Mucosa of descending colon (tissue), 3 donors: ENCODE measurements around the gene PTGES3L. TPM values are rescaled to one million over a fixed set of nuclear protein-coding genes. Genes with fewer than 3 reads are reported as not detected.

ENCODE experiments used
- ATAC-seq: fragments of 200-7000 bp; cut with Tn5 transposase; one replicate; pipeline ENCODE4 v1.9.1; 2020; ENCODE audit warnings: mild to moderate bottlenecking, moderate library complexity
- DNase-seq, 3 donors: peaks; one replicate each; pipeline ENCODE4 v3.0.0-alpha.2; 2020
- H3K36me3 ChIP-seq: fragments of 200-600 bp; one replicate; pipeline ENCODE4 v1.8.0; 2021; ENCODE audit warnings: low read depth, mild to moderate bottlenecking
- H3K4me1 ChIP-seq: fragments of 200-600 bp; one replicate; pipeline ENCODE4 v1.8.0; 2021; ENCODE audit warnings: low read depth, mild to moderate bottlenecking
- H3K4me3 ChIP-seq: fragments of 200-600 bp; one replicate; pipeline ENCODE4 v1.8.0; 2021; ENCODE audit warnings: mild to moderate bottlenecking
- H3K9me3 ChIP-seq: fragments of 200-600 bp; one replicate; pipeline ENCODE4 v1.8.0; 2021; ENCODE audit warnings: mild to moderate bottlenecking
- CTCF ChIP-seq: fragments of 200-600 bp; IDR thresholded peaks from one replicate; pipeline ENCODE4 v1.8.0; 2022; ENCODE audit warnings: antibody characterized with exemption, mild to moderate bottlenecking
- intact Hi-C, 2 donors: fragments of 100-400 bp; cut with DNase I in 1 of 2; cut with micrococcal nuclease in 1 of 2; formaldehyde crosslinking; loops; one replicate each; pipeline versions ENCODE4 v1.11.0 to v1.11.1; 2022; cut with DNase I, micrococcal nuclease
- total RNA-seq, 3 donors: library from RNA; stranded (reverse); fragmentation: NEBNext Ultra II Directional in 2 of 3; extraction: Animal tissue kit (Norgen Biotek cat#: 25700) in 2 of 3; gene quantifications; one replicate each; pipeline versions ENCODE4 v1.2.1 to v1.2.4, GENCODE V29; 2021 to 2023
- donor health status: DM: no; HTN: no; CAD: no; lungs with moderate emphysema.
- donor health status: DM: no; HTN: no; CAD: no.
- donor health status: DM: no; HTN: yes; CAD: no.

PTGES3L gene
- total RNA-seq, 3 donors from 2014 or later = 3.8 to 5.5 (median 4.4) TPM

- ATAC-seq (peak; percentile 18), DNase-seq (peak; percentile 64 to 78 (median 73))
- no peak for TF ChIP-seq CTCF
- Histone ChIP-seq H3K4me1 (peaks cover 24% of the 10 kb centered on the region), H3K4me3 (peak overlapping the region; percentile 75), H3K36me3 (no peaks in the 10 kb centered on the region), H3K9me3 (no peaks in the 10 kb centered on the region)
- intact Hi-C loops = no loop called here
These were observed 41.2 kb upstream of the PTGES3L start for GRCh38 chr17:43020789-43021740.

GRCh38 chr17:43020030-43020621 lies 40.2 kb upstream of the PTGES3L start:
- Histone ChIP-seq H3K36me3 (no peaks in the 10 kb centered on the region), H3K4me1 (peaks cover 24% of the 10 kb centered on the region), H3K4me3 (no peak overlapping the region), H3K9me3 (no peaks in the 10 kb centered on the region)
- no peak for TF ChIP-seq CTCF
- ATAC-seq (no peak), DNase-seq (no peak)
- intact Hi-C loops = no loop called here

- peak; percentile 37 for ATAC-seq
- Histone ChIP-seq H3K4me3 (no peak overlapping the region), H3K36me3 (no peaks in the 10 kb centered on the region), H3K9me3 (no peaks in the 10 kb centered on the region), H3K4me1 (peaks cover 21% of the 10 kb centered on the region)
- no peak for TF ChIP-seq CTCF
- intact Hi-C loops = no loop called here
- DNase-seq = no peak
These were observed 39.5 kb upstream of the PTGES3L start for GRCh38 chr17:43019418-43019817.

GRCh38 chr17:43018932-43019331 lies 39.1 kb upstream of the PTGES3L start:
- ATAC-seq = no peak
- no peak for DNase-seq
- Histone ChIP-seq H3K36me3 (no peaks in the 10 kb centered on the region), H3K4me3 (no peak overlapping the region), H3K4me1 (peaks cover 17% of the 10 kb centered on the region), H3K9me3 (no peaks in the 10 kb centered on the region)
- intact Hi-C loops = no loop called here
- TF ChIP-seq CTCF = no peak

- ATAC-seq = no peak
- intact Hi-C loops = no loop called here
- no peaks in the 10 kb centered on the region for H3K36me3 ChIP-seq
- no peaks in the 10 kb centered on the region for H3K9me3 ChIP-seq
- H3K4me1 ChIP-seq = peaks cover 17% of the 10 kb centered on the region
- DNase-seq = no peak
- no peak overlapping the region for H3K4me3 ChIP-seq
- TF ChIP-seq CTCF = no peak
These were observed 38.4 kb upstream of the PTGES3L start for GRCh38 chr17:43018008-43018853.
